ENCODE data around the gene MBOAT2. TPM values are rescaled to one million over a fixed set of nuclear protein-coding genes. Genes with fewer than 3 reads are reported as not detected.

MBOAT2 gene
- total and polyA plus RNA-seq, 2 of the 13 experiments (the other 11 are each of a cell fraction or from before 2014, with no cell fraction given) = 0.11 to 0.36 TPM

DNA sequence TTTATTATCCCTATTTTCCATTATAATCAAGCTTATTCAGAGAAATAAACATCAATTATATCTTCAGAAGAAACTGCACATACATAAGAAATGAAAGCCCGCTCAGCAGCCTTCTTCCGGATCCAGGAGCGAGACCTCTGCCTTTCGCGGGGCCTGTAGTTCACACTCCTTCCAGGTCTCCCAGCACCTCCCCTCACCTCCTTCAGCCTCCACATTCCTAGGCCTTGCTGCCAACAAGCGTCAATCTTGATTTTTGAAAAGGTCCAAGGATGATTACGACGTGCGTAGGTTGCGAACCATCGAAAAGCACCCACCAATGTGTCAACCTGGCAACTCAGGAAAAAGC lies 165.7 kb downstream of the MBOAT2 start (continued):
- TF ChIP-seq, protein P1, sequence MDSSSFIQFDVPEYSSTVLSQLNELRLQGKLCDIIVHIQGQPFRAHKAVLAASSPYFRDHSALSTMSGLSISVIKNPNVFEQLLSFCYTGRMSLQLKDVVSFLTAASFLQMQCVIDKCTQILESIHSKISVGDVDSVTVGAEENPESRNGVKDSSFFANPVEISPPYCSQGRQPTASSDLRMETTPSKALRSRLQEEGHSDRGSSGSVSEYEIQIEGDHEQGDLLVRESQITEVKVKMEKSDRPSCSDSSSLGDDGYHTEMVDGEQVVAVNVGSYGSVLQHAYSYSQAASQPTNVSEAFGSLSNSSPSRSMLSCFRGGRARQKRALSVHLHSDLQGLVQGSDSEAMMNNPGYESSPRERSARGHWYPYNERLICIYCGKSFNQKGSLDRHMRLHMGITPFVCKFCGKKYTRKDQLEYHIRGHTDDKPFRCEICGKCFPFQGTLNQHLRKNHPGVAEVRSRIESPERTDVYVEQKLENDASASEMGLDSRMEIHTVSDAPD (CRISPR knock-in tag; IDR thresholded peaks at IDR 0.05) = no peak
- TF ChIP-seq SCMH1 (CRISPR knock-in tag; IDR thresholded peaks at IDR 0.05; ENCODE audit: borderline replicate concordance) (no peak), REL (CRISPR knock-in tag; conservative IDR thresholded peaks at IDR 0.05) (0 out of 2 replicates have a peak, but pooled peaks have one; percentile 4), ZNF644 (CRISPR knock-in tag; IDR thresholded peaks at IDR 0.05; ENCODE audit: low read depth) (no peak), ZNF337 (CRISPR knock-in tag; IDR thresholded peaks at IDR 0.05; ENCODE audit: borderline replicate concordance, low read depth) (0 out of 2 replicates have a peak, but pooled peaks have one; percentile 8), RFXAP (CRISPR knock-in tag; IDR thresholded peaks at IDR 0.05; ENCODE audit: borderline replicate concordance) (no peak), SALL2 (CRISPR knock-in tag; IDR thresholded peaks at IDR 0.05) (no peak), ZNF138 (CRISPR knock-in tag; IDR thresholded peaks at IDR 0.05; ENCODE audit: low read depth) (no peak), ZFP36L1 (CRISPR knock-in tag; IDR thresholded peaks at IDR 0.05) (no peak), ZNF737 (CRISPR knock-in tag; IDR thresholded peaks at IDR 0.05; ENCODE audit: borderline replicate concordance) (no peak), PRPF4 (IDR thresholded peaks at IDR 0.05; ENCODE audit: low read depth, low read length, poor library complexity, severe bottlenecking) (peak; percentile 66), ZNF451 (CRISPR knock-in tag; IDR thresholded peaks at IDR 0.05) (no peak), ARID2 (CRISPR knock-in tag; IDR thresholded peaks at IDR 0.05; ENCODE audit: borderline replicate concordance) (no peak), CCDC6 (CRISPR knock-in tag; IDR thresholded peaks at IDR 0.05) (no peak)
- TF ChIP-seq, protein P2, sequence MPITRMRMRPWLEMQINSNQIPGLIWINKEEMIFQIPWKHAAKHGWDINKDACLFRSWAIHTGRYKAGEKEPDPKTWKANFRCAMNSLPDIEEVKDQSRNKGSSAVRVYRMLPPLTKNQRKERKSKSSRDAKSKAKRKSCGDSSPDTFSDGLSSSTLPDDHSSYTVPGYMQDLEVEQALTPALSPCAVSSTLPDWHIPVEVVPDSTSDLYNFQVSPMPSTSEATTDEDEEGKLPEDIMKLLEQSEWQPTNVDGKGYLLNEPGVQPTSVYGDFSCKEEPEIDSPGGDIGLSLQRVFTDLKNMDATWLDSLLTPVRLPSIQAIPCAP (CRISPR knock-in tag; IDR thresholded peaks at IDR 0.05; ENCODE audit: low read depth) = no peak
- TF ChIP-seq, protein P3, sequence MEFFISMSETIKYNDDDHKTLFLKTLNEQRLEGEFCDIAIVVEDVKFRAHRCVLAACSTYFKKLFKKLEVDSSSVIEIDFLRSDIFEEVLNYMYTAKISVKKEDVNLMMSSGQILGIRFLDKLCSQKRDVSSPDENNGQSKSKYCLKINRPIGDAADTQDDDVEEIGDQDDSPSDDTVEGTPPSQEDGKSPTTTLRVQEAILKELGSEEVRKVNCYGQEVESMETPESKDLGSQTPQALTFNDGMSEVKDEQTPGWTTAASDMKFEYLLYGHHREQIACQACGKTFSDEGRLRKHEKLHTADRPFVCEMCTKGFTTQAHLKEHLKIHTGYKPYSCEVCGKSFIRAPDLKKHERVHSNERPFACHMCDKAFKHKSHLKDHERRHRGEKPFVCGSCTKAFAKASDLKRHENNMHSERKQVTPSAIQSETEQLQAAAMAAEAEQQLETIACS (CRISPR knock-in tag; IDR thresholded peaks at IDR 0.05) = no peak
- TF ChIP-seq, protein P4, sequence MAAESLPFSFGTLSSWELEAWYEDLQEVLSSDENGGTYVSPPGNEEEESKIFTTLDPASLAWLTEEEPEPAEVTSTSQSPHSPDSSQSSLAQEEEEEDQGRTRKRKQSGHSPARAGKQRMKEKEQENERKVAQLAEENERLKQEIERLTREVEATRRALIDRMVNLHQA (CRISPR knock-in tag; IDR thresholded peaks at IDR 0.05) = no peak
- TF ChIP-seq, protein P5, sequence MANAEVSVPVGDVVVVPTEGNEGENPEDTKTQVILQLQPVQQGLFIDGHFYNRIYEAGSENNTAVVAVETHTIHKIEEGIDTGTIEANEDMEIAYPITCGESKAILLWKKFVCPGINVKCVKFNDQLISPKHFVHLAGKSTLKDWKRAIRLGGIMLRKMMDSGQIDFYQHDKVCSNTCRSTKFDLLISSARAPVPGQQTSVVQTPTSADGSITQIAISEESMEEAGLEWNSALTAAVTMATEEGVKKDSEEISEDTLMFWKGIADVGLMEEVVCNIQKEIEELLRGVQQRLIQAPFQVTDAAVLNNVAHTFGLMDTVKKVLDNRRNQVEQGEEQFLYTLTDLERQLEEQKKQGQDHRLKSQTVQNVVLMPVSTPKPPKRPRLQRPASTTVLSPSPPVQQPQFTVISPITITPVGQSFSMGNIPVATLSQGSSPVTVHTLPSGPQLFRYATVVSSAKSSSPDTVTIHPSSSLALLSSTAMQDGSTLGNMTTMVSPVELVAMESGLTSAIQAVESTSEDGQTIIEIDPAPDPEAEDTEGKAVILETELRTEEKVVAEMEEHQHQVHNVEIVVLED (CRISPR knock-in tag; IDR thresholded peaks at IDR 0.05; ENCODE audit: borderline replicate concordance) = peak; percentile 11; the same call in 1 of the 2 replicates
- TF ChIP-seq, protein P6, sequence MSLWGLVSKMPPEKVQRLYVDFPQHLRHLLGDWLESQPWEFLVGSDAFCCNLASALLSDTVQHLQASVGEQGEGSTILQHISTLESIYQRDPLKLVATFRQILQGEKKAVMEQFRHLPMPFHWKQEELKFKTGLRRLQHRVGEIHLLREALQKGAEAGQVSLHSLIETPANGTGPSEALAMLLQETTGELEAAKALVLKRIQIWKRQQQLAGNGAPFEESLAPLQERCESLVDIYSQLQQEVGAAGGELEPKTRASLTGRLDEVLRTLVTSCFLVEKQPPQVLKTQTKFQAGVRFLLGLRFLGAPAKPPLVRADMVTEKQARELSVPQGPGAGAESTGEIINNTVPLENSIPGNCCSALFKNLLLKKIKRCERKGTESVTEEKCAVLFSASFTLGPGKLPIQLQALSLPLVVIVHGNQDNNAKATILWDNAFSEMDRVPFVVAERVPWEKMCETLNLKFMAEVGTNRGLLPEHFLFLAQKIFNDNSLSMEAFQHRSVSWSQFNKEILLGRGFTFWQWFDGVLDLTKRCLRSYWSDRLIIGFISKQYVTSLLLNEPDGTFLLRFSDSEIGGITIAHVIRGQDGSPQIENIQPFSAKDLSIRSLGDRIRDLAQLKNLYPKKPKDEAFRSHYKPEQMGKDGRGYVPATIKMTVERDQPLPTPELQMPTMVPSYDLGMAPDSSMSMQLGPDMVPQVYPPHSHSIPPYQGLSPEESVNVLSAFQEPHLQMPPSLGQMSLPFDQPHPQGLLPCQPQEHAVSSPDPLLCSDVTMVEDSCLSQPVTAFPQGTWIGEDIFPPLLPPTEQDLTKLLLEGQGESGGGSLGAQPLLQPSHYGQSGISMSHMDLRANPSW (CRISPR knock-in tag; IDR thresholded peaks at IDR 0.05; ENCODE audit: borderline replicate concordance) = no peak
- TF ChIP-seq, protein P7, sequence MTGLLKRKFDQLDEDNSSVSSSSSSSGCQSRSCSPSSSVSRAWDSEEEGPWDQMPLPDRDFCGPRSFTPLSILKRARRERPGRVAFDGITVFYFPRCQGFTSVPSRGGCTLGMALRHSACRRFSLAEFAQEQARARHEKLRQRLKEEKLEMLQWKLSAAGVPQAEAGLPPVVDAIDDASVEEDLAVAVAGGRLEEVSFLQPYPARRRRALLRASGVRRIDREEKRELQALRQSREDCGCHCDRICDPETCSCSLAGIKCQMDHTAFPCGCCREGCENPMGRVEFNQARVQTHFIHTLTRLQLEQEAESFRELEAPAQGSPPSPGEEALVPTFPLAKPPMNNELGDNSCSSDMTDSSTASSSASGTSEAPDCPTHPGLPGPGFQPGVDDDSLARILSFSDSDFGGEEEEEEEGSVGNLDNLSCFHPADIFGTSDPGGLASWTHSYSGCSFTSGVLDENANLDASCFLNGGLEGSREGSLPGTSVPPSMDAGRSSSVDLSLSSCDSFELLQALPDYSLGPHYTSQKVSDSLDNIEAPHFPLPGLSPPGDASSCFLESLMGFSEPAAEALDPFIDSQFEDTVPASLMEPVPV (CRISPR knock-in tag; IDR thresholded peaks at IDR 0.05) = peak; percentile 35; the same call in 1 of the 2 replicates

Measured in HepG2 (cell line).